Nasal cavity respiratory epithelium epithelial cell of viscerocranial mucosa (primary cell): ENCODE measurements around the gene TTC23L. TPM values are rescaled to one million over a fixed set of nuclear protein-coding genes. Genes with fewer than 3 reads are reported as not detected.

Source experiments
- total RNA-seq: library from RNA; depleted of rRNA; stranded (reverse); fragments of >200 nt; gene quantifications from 2 replicates; pipeline ENCODE4 v1.2.3, GENCODE V29; 2014

Gene TTC23L, protein sequence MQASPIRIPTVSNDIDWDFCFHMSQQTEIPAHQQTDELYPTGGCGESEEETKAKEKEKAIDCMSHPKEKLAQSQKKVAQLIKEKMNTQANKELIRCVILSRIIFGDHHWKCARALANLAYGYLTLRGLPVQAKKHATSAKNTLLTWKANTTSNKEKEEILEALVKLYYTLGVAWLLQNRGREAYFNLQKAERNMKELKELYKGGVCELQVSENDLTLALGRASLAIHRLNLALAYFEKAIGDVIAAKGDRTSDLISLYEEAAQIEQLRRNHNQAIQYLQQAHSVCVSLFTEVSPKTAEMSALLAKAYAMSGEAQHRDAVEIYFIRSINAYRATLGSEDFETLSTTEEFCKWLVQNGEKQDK
- under 0.01 and 0.07 TPM in 2 replicates for total RNA-seq

DNA sequence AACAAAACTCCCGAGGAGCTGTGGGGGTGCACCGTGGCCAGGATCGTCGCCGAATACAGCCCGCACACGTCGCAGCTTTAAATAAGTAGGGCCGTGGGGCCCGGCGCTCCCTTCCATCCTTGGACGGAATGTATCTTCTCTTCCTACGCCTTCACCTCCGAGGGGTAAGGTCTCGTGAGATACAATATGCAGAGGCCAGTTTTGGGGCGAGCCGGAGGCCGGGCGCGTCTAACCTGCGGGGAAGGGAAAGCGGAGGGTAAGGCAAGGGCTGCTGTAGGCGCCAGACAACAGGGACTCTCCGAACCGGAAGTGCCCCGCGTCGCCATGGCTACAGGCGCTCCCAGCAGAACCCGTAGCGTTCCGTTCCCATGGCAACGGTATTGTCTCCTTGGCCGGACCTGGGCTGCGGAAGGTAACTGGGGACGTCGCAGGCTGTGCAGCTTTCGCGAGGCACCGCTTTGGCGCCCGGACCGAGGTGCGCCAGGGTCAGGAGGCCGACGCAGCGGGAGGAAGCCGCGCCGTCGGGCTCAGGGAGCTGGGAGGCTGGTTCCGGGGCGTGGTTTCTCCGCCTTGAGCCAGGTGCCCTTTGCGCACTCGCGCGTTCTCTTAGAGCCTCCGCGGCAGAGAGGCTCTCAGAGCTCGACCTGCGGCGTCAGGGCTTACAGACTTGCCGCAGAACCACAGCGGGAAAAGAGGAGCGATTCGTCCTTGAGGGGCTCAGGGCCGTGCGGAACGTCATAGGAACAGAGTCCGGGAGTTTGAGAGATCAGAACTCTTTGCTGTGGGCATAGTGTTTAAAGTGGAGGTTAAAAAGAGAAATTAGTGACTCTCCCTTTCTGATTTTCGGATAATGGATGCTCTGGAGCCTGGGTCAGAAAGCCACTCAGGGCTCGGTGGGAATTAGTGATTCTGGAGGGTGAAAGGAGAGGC, at the start of gene TTC23L:
TSS of gene TTC23L (plus strand) at position 380 of the 930 bp plus-strand sequence. CDS start 1,508 bp downstream, outside the sequence.

DNA sequence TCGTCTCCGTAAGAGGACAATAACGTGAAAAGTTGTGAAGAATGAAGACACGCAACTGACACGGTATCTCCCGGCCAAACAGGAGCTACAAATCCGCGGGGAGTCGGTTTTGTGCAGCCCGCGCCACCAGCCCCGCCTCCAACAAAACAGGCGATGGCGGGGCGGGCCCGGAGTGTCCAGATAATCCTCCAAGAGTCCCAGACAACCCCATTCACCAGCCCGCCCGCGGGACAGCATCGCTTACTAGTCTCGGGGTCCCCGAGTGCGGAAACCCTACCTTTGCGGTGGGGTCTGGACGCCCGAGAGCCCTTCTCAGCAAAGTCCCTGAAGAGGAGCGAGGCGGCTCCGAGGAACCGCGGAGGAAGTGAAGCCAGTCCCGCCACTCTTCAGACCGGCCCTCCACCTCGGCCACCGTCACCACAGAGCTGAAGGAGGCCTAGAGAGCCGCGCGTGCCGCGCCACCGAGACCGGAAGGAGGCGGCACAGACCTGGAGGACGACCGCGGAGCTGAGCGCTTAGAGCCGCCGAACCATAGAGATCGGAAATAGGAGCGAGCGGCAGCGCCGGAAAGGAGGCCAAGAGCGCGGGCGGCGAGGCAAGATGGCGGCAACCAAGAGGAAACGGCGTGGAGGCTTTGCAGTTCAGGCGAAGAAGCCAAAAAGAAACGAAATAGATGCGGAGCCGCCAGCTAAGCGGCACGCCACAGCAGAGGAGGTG, 76.3 kb downstream of the TTC23L start, which contains the start of the genes BRIX1 and RAD1:
TSS of gene BRIX1 (plus strand) at position 573 of the 717 bp plus-strand sequence. CDS start at position 601, 28 bp downstream.
TSS of gene RAD1 (minus strand) at position 366 of the 717 bp plus-strand sequence. CDS start 612 bp downstream, outside the sequence.

DNA sequence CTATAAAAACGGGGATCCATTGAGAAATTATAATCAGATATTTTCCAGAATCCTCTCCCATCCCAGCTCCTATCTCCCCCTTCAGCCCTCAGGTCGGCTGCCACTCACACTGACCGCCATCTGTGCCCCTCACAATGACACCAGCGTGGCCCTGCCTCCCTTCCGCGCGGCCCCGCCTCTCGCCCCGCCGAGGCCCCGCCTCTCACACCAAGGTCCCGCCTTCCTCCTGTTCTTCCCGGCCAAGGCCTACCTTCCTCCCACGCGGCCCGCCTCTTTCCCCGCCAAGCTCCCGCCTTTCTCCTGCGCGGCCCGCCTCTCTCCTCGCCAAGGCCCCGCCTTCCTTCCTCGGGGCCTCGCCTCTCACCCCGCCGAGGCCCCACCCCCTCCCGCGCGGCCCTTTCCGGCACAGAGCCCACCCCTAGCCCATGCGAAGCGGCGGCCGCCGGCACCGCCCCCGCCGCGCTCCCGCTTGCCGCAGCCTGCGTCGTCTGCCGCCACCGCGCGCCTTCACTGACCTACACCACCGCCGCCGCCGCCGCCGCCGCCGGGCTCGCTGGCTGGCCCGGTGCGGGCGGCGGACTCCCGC, 90.3 kb downstream of the TTC23L start, which contains the start of gene DNAJC21:
TSS of gene DNAJC21 (plus strand) at position 426 of the 586 bp plus-strand sequence. CDS start 261 bp downstream, outside the sequence.

Other genes with a start within 250 kb of the TTC23L start
- 34.2 and 187 TPM in 2 replicates for gene RAI14, start 182.8 kb upstream of the TTC23L start, total RNA-seq
- gene RAD1, start 76.3 kb downstream of the TTC23L start, total RNA-seq, result 18.8 and 20.4 TPM in 2 replicates
- 37.9 and 41.0 TPM in 2 replicates for gene BRIX1, start 76.5 kb downstream of the TTC23L start, total RNA-seq
- 66.3 and 80.4 TPM in 2 replicates for gene DNAJC21, start 90.4 kb downstream of the TTC23L start, total RNA-seq
- gene AGXT2, start 208.8 kb downstream of the TTC23L start, total RNA-seq, result not detected in 2 replicates